Upper lobe of left lung (tissue), 4 donors: ENCODE data around the gene PSMC4.

Experiments
- EP300 ChIP-seq, 4 donors: sonication (generic); formaldehyde crosslinking; IDR thresholded peaks; one replicate each; pipeline ENCODE4 v1.5.1; 2017; ENCODE audit warnings: antibody characterized with exemption in 4 of 4, control low read depth in 2 of 4
- POLR2A ChIP-seq, 4 donors: fragments of 450-650 bp; IDR thresholded peaks; one replicate each; pipeline ENCODE4 v1.5.1; 2016 to 2017; ENCODE audit warnings: antibody characterized with exemption in 4 of 4, mild to moderate bottlenecking in 2 of 4
- TF ChIP-seq, protein P1 (sequence below), 6 experiments: fragments of 450-650 bp in 4 of 6; fragments of 200-600 bp in 2 of 6; sonication (generic) in 2 of 6; IDR thresholded peaks; one replicate each; pipeline ENCODE4 v1.5.1; 2016 to 2019; ENCODE audit warnings: antibody characterized with exemption in 6 of 6

DNA sequence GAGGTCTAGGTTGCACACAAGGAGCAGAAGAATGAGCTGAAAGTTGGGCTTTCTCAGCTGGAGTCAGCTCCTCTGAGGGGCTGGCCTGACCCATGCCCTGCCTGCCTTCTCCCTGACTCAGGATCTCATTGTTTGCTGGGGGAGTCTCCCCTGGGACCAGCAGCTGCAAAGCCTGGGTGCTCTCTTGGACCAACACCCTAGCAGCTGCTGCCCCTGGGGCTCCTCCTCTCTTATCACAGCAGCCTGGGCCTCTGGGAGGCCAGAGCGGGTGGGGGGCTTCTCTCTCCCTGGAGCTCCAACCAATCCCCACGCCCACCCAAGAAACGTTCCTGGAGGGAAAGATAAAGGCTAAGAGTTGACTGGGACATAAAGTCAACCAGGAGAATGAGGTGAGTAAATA lies 34.9 kb upstream of the PSMC4 start:
- TF ChIP-seq, protein P1, sequence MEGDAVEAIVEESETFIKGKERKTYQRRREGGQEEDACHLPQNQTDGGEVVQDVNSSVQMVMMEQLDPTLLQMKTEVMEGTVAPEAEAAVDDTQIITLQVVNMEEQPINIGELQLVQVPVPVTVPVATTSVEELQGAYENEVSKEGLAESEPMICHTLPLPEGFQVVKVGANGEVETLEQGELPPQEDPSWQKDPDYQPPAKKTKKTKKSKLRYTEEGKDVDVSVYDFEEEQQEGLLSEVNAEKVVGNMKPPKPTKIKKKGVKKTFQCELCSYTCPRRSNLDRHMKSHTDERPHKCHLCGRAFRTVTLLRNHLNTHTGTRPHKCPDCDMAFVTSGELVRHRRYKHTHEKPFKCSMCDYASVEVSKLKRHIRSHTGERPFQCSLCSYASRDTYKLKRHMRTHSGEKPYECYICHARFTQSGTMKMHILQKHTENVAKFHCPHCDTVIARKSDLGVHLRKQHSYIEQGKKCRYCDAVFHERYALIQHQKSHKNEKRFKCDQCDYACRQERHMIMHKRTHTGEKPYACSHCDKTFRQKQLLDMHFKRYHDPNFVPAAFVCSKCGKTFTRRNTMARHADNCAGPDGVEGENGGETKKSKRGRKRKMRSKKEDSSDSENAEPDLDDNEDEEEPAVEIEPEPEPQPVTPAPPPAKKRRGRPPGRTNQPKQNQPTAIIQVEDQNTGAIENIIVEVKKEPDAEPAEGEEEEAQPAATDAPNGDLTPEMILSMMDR (IDR thresholded peaks at IDR 0.05) = no peak
- TF ChIP-seq POLR2A (IDR thresholded peaks at IDR 0.05) (no peak), EP300 (IDR thresholded peaks at IDR 0.05) (no peak)
